Fibroblast of peridontal ligament (primary cell): ENCODE results near the gene CPNE7.
A peak's percentile ranks its signal among the peaks of the same experiment; 100 is the strongest.
"Not testable (repeated sequence)": the region's sequence is repeated elsewhere in the genome, so short reads cannot be mapped to it uniquely, and the experiment has no call there.

Experiments
- DNase-seq: peaks from one replicate; pipeline ENCODE4 v3.0.0-alpha.2; 2010; ENCODE audit errors: extremely low read depth

CPNE7 gene

DNA sequence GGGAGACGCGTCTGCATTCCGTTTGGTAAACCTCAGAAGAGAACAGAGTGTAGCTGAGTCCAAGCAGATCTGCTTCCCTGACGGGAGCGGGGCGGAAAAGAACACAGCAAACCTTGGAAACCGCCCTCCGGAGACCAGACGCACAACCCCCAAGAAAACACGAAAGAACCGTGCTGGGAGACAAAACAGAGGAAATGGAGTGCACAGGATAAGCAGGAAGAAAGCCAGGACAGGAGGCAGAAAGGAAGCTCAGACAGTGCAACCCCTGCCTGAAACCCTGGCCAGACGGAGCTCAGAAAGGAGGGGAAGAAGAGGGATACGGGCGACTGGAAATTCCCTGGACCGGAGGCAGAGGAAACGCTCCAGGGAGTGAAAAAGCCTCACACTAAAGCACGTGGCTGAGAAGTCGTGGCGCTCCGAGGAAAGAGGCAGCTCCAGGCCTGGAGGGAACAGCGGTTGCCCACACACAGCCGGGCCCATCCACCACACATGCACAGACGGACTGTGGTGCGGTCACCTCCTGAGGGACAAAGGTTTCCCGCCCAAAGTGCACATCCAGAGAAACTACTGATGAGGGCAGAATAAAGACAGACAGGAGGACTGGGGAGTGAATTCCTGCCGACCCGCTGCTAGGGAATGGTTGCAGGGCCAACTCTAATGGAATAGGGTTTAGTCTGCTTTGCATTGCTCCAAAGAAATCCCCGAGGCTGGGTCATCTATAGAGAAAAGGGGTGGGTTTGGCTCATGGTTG, 48.1 kb downstream of the CPNE7 start:
- DNase-seq, result peak; percentile 5

DNA sequence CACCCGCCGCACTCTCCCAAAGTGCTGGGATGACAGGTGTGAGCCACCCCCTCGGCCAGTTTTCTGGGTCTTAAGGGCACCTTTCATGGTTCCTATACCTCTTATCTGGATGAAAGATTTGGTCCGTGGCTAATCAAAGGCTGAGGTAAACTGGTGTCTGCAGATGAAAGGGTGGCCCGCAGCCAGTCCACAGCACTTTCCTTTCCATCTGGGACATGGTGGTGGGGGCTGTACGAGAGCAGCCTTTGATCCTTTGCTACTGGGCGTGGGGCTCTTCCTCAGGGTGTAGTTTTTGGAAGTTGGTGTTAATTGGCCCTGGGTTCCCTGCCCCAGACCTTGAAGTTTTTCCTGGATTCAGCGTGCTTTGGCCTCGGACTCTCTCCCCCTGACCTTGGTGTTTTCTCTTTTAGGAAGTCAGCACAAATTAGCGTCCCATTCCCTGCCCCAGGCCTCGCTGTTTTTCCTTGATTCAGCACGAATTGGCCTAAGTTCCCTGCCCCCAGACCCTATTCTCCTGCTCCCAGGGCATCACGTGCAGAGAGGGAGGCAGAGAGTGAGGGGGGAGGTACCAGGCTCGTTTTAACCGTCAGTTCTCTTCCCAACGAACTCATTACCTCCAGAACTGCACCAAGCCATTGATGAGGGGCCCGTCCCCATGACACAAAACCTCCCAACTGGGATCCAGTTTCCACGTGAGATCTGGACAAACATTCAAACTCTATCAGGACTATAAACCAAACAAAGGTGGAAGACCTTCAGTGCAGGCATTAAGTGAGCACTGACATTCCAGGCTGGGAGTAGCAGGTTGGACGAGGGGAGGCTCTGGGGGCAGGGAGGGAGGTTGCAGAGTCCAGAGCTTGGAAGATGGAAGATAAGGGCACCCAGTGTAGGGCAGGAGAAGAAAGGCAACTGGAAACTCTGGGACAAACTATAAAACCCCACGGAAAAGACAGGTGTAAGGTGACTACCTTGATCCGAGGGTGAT, 49.5 kb downstream of the CPNE7 start:
- no peak for DNase-seq

DNA sequence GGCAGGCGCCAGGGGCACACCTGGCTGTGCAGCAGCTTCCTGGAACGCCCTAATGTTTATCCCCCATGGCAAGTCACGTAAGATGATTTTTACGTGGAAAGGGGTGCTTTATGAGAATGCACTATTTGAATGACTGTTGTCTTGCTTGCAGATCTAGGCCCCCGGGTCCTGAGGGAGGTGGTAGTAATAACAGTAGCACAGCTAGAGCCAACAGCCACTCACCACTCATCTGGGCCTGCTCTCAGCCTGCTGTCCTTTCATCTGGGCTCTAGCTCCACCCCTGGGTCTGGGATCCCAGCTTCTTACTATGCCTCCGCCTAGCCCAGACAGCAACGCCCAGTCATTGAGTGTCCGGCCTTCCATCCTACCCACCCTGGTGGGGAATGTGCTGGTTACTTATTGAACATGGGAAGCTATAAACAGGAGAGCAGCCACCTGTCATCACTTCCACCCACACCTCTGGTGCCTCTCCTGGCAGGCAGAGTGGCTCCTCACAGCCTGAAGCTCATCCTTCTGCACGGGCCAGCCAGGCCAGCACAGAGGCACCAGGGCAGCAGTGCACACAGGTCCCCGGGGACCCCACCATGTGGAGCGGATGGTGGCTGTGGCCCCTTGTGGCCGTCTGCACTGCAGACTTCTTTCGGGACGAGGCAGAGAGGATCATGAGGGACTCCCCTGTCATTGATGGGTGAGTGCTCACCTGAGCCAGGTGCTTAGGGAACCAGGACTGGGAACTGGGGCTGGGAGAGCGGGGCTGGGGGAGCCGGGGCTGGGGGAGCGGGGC, 54.5 kb downstream of the CPNE7 start:
- no peak for DNase-seq

DNA sequence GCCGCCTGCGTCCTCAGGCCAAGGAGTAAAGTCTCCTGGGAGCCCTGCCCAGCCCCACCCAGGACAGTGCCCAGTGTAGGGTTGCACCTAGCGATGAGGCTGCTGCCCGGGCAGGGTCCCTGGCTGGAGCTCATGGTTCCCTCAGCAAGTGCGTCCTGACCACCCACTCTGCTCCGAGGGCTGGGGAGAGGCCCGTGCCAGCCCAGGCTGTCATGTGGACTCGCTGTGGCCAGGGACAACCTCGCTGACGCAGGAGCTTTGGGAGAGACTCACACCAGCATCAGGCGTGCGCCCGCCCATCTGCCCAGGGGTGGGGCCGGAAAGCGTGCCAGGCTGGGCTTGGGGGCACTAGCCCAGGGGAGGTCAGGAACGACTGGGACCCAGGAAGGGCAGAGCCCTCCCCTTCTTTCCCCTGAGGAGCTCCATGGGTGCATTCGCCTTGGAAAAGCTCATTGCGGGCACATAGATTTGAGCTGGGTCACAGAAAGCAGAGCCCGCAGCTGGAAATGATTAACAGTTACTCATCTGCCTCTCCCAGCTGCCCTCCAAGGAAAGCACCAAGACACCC, 57.6 kb downstream of the CPNE7 start:
- peak; percentile 87 for DNase-seq

DNA sequence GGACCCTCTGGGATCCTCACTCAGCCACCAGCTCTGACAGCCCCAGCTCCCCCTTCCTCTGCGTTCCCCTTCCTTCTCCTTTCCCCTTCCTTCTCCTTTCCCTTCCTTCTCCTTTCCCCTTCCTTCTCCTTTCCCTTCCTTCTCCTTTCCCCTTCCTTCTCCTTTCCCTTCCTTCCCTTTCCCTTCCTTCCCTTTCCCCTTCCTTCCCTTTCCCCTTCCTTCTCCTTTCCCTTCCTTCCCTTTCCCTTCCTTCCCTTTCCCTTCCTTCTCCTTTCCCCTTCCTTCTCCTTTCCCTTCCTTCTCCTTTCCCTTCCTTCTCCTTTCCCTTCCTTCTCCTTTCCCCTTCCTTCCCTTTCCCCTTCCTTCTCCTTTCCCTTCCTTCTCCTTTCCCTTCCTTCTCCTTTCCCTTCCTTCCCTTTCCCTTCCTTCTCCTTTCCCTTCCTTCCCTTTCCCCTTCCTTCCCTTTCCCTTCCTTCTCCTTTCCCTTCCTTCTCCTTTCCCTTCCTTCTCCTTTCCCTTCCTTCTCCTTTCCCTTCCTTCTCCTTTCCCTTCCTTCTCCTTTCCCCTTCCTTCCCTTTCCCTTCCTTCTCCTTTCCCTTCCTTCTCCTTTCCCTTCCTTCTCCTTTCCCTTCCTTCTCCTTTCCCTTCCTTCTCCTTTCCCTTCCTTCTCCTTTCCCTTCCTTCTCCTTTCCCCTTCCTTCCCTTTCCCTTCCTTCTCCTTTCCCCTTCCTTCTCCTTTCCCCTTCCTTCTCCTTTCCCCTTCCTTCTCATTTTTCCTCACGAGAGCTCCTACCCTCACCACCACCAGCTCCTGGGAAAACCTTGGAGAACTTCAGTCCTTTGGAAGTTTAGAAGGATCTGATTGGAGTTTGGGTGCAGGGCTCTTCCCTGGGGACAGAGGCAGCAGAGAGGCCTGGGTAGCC, 59.2 kb downstream of the CPNE7 start:
- DNase-seq, result not testable (repeated sequence)

DNA sequence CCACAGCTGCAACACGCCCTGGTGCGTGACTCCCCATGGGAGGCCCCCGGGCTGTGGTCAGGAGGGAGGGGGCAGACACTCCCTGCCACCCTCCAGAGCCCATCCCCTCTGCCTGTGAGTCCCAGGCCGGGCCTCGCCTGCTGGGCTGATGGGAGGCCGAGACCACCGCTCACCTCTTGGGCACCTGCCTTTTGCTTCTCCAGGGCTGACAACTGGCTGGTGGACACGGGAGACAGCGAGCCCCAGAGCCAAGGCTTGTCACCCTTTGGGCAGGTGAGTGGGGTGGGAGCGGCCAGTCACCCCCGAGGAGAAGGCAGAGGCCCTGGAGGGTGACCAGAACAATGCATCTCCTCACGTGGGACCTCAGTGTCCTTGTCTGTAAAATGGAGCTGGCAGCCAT, 61.1 kb downstream of the CPNE7 start:
- DNase-seq, result no peak

DNA sequence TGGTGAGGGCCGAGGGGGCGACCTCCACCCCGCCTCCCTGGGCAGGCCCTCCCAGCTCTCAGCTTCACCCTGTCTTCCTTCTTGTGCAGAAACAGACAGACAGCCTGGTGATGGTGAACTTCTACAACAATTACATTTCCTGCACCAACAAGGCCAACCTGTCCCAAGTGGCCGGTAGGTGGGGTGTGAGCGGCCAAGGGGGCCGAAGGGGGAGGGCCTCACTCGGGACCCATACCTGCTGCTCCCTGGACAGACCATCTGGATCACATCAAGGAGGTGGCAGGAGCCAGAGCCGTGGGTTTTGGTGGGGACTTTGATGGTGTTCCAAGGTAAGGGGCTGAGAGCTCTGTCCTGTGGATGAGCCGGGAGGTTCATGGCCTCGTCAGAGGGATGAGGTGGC, 61.8 kb downstream of the CPNE7 start:
- DNase-seq, result no peak

DNA sequence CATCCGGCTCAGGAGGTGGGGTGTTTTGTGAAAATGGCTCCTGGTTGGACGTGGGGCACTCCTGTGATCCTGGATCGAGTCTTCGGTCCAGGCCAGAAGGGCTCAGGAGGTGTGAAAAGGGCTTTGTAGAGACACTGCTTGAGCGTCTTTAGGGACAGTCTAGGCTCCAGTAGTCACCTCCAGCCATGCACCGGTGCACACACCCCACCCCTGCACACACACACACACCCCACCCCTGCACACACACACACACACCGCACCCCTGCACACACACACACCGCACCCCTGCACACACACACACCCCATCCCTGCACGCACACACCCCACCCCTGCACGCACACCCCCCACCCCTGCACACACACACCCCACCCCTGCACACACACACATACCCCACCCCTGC, 62.9 kb downstream of the CPNE7 start:
- no peak for DNase-seq

DNA sequence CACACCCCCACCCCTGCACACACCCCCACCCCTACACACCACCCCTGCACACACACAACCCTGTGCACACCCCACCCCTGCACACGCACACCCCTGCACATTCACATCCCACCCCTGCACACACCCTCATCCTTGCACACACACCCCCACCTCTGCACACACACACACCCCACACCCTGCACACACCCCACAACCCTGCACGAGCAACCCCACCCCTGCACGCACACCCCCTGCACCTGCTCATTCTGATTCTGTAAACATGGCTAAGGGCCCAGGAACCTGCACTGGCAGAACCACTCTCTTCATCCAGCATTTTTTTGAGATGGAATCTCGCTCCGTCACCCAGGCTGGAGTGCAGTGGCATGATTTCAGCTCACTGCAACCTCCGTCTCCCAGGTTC, 63.8 kb downstream of the CPNE7 start:
- no peak for DNase-seq

DNA sequence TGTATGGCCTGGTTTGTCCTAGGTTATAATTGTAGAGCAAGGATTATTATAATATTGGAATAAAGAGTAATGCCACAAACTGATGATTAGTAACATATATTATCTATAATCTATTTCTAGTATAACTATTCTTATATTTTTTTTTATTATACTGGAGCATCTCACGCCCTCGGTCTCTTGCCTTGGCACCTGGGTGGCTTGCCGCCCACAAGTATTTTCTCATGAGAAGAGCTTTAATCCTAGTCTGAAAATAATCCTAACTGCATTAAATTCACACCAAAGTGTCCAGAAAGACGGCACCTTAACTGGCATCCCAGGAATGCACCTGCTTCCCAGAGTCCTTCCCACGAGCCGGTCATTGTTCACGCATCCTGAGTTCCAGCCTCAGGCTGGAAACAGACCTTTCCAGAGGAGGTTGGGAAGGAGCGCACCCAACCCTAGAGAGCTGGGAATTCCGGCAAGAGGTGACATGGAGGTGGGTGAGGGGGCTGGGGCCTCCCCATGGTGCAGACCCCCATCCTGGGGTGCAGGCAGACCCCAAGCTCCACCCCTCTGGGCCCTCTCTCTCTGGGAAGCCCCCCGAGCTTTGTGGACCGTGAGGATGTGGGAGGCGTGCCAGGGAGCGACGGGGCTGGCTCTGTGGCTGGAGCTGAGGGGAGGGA, 66.0 kb downstream of the CPNE7 start:
- no peak for DNase-seq

DNA sequence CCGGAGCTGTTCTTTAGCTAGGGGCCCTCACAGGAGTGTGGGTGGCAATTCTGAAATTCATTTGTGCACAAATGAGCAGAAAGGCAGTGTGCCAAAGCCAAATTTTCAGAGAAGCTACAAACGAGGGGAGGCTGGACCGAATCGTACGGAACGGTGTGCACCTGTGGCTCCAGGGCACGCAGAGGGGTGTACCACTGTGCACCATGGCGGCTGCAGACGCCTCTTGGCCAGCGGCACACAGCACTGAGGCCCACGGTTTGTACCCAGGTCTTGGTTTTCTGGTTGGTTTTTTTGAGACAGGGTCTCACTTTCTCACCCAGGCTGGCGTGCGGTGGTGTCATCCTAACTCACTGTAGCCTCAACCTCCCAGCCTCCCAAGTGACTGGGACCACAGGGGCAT, 67.0 kb downstream of the CPNE7 start:
- no peak for DNase-seq

DNA sequence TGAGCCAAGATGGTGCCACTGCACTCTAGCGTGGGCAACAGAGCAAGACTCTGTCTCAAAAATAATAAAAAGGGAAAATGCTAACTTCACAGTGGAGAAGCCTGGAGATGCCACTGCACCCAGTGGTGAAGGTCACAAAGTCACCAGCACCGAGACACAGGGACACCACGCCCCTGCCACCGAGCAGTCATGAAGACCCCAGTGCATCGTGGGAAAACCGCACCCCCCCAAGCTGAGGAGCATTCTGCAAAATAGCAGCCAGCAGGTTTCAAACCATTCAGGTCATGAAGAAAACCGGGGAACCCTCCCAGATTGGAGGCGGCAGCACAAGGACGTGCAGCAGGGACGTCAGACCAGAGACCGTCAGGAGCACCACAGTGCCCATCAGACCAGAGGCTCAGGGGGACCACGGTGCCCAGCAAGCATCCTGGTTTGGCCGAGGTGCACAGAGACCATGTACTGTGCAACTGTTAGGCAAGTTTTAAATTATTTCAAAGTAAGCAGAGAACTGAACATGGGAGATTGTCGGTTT, 68.3 kb downstream of the CPNE7 start:
- no peak for DNase-seq

DNA sequence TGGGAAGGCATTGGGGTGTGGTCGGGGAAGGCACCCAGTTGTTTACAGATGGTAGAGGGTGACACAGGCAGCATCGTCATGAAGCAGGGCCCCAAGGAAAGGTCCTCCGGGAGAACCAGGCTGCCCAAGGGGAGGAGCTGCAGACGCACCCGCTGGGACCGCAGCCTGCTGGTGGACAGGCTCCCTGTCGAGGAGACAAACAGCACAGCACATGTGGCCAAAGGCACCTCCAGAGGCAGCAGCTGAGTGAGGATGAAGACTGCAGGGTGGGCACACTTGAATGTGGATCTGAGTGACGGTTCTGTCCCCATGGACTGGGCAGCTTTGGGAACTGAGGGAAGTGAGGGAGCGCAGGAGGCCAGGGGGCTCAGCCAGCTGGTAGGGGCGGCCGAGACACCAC, 69.6 kb downstream of the CPNE7 start:
- DNase-seq, result no peak

DNA sequence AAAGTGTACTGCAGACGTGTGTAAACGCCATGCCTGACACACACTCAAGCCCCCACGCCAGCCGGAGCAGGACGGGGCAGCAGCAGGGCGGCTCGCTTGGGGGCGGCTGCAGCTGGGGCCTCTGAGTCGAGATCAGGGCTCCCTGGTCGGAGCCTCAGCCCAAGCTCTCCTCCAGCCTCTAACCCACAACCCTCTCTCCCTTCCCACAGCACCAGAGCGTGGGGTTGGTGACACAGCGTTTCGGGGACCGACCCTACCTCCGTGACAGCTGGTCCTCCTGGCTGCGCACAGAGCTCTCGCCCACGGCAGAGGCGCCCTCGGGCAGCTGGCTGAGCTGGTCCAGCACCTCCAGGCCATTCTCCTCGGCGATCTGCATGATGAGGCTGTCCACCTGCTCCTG, 70.7 kb downstream of the CPNE7 start:
- DNase-seq, result no peak
